Ectodermal cell (in vitro differentiated cells): ENCODE data around the gene TBC1D2B.

ENCODE experiments used
- H3K27ac ChIP-seq: 2 replicates; pipeline ENCODE4 v1.7.0; 2013; ENCODE audit warnings: mild to moderate bottlenecking, low read depth, low read length; ENCODE audit not compliant: insufficient read depth, poor library complexity, severe bottlenecking
- H3K27me3 ChIP-seq: 2 replicates; pipeline ENCODE4 v1.7.0; 2013; ENCODE audit warnings: mild to moderate bottlenecking, low read length; ENCODE audit not compliant: insufficient read depth, control insufficient read depth, poor library complexity, severe bottlenecking
- H3K36me3 ChIP-seq: one replicate; pipeline ENCODE4 v1.7.0; 2013; ENCODE audit warnings: low read length; ENCODE audit not compliant: control insufficient read depth, insufficient read depth
- H3K4me1 ChIP-seq: one replicate; pipeline ENCODE4 v1.7.0; 2013; ENCODE audit warnings: low read length; ENCODE audit not compliant: control insufficient read depth, insufficient read depth
- H3K4me3 ChIP-seq: 2 replicates; pipeline ENCODE4 v1.7.0; 2013; ENCODE audit warnings: low read depth, low read length, control low read depth; ENCODE audit not compliant: insufficient read depth
- H3K9me3 ChIP-seq: 2 replicates; pipeline ENCODE4 v1.7.0; 2013; ENCODE audit warnings: mild to moderate bottlenecking, low read length, moderate library complexity; ENCODE audit not compliant: control insufficient read depth
- WGBS, 2 experiments: methylation state at CpG; one replicate each; pipeline ENCODE4 v1.1.7; 2013; ENCODE audit warnings: missing lambda C conversion rate in 2 of 2; 5-methylcytosine and 5-hydroxymethylcytosine counted together

The TBC1D2B gene

DNA sequence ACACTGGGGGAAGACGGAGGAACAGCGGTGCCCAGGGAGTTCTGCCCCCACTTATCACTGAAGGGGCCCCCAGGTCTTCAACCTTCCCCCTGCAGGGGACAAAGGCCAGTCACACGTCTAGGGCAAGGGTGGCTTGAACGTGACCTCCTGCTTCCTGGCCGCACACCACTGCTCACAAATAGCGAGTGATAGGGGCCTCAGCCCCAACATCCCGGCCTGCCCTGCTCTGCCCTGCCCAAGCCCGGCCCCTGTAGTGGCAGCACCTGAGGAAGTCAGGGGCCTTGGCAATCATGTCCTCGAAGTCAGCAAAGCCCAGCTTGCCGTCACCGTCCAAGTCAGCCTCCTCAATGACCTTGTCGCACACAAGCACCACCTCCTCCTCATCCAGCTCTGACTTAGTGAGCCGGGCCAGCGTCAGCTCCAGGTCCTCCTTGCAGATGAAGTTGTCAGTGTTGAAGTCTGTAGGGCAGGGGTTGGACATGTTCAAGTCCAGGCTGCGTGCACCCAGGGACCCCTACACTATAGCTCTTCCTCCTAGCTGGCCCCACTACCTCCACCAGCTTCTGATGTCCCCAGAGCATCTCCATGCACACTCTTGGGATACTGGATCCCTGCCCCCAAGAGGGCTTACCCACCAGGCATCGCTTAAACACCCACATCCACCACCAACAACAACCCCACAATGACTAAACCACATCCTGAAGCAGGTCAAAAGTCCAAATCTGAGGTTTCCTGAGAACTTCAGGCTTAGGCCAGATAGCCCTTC, 28.1 kb upstream of the TBC1D2B start:
- Histone ChIP-seq H3K4me1 (peaks cover 2% of the 10 kb centered on the region), H3K27ac (no peak overlapping the region), H3K27me3 (no peaks in the 10 kb centered on the region), H3K36me3 (peaks cover 3% of the 10 kb centered on the region), H3K9me3 (no peaks in the 10 kb centered on the region), H3K4me3 (no peak overlapping the region)
- 92 to 94% methylated on average over 16 of the region's 16 CpGs for WGBS, 2 experiments

GRCh38 chr15:78104566-78105475, 27.3 kb upstream of the TBC1D2B start:
- H3K27ac ChIP-seq, result no peak overlapping the region
- peaks cover 3% of the 10 kb centered on the region for H3K36me3 ChIP-seq
- H3K4me1 ChIP-seq, result peaks cover 2% of the 10 kb centered on the region
- no peaks in the 10 kb centered on the region for H3K27me3 ChIP-seq
- no peak overlapping the region for H3K4me3 ChIP-seq
- no peaks in the 10 kb centered on the region for H3K9me3 ChIP-seq
- WGBS, 2 experiments, result 95 to 96% methylated on average over 12 of the region's 12 CpGs

DNA sequence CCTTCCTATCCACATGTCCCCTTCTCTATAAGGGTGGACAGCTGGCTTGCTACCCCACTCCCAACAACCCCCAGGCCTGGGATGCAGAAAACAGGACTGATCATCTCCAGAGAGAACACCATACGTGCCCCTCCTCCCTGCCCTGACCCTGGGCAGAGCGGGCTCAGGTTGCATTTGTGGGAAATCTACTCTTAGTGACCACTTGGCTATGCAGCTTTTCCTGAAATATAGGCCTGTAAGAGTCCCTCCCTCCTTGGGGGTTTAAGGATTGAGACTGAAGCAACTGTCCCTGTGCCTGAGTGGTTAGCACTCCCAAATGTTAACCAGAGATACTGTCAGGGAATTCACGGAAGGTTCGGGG, 26.6 kb upstream of the TBC1D2B start:
- H3K27ac ChIP-seq, result no peak overlapping the region

DNA sequence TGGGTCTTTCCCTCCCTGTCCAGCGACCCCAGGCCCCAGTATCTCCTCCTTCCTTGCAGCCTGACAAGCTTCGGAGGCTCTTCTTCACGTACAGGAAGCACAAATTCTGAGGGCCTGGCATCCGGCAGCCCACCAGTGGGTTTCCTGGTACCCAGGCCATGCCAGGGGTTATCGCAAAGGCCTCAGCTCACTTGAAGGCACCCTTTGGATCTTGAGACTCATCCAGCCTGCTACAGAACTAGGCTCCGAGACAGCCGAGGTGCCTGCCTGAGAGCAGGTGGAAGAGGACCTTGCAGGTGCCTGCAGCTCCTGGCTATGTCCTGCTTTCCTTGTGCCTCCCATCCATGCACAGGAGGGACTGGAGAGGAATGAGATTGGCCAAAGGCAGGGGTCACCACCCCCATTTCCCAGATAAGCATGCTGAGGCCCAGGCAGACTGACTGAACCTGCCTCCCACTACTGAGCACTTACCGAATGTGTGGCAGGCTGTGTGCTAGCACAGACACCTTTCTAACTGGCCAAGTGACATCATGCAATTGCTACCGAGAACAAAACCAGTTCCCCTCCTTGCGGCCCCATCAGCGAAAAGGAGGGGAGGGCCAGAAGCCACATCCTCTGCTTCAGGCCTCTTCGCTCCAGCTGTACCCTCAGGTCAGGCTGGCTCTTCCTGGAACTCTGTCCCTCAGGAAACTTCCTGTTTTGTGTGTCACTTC, 26.1 kb upstream of the TBC1D2B start:
- no peak overlapping the region for H3K27ac ChIP-seq
- H3K9me3 ChIP-seq, result no peaks in the 10 kb centered on the region
- no peak overlapping the region for H3K4me3 ChIP-seq
- H3K36me3 ChIP-seq, result peaks cover 3% of the 10 kb centered on the region
- peaks cover 2% of the 10 kb centered on the region for H3K4me1 ChIP-seq
- no peaks in the 10 kb centered on the region for H3K27me3 ChIP-seq
- 92 to 93% methylated on average over 12 of the region's 12 CpGs for WGBS, 2 experiments

More for the DNA sequence above, 26.6 kb upstream of the TBC1D2B start:
- Histone ChIP-seq H3K4me3 (no peak overlapping the region), H3K36me3 (peaks cover 3% of the 10 kb centered on the region), H3K27me3 (no peaks in the 10 kb centered on the region), H3K9me3 (no peaks in the 10 kb centered on the region), H3K4me1 (peaks cover 2% of the 10 kb centered on the region)
- WGBS, 2 experiments, result 93 to 94% methylated on average over 4 of the region's 4 CpGs

DNA sequence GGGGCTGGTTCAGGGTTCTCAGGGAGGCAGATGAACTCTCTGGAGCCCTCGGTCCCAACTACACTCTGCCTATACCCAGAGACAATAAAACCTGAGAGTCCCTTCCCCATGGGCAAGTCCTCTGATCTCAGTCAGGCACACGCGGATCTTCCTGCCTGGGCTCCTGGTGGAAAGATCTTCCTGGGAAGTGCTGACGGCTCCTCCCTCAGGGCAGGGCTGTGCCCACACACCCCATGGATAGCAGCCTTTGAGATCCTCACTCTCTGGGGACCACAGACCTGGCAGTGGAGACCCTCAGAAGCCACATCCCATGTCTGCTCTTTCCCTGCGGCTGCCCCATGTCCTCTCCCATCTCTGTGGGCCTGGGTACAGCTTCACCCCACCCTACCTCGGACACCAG, 25.2 kb upstream of the TBC1D2B start:
- 82 to 84% methylated on average over 6 of the region's 6 CpGs for WGBS, 2 experiments
- Histone ChIP-seq H3K36me3 (peaks cover 3% of the 10 kb centered on the region), H3K27ac (no peak overlapping the region), H3K4me3 (no peak overlapping the region), H3K4me1 (peaks cover 2% of the 10 kb centered on the region), H3K9me3 (no peaks in the 10 kb centered on the region), H3K27me3 (no peaks in the 10 kb centered on the region)

DNA sequence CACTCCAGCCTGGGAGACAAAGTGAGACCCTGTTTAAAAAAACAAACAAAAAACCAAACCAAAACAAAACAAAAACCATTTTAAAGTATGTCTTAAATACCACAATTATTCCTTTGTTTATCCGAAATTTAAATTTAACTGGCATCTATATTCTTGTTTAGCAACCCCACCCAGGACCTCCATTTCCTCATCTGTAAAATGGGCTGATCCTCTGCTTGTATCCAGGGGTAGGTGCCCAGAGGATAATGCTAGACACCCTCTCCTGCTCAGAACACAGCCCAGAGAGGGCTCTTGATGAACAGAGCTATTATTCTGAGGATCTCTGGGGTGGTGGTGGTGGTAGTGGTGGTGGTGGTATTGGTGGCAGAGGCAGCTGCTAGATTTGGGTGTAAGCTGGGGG, 24.7 kb upstream of the TBC1D2B start:
- no peaks in the 10 kb centered on the region for H3K27me3 ChIP-seq
- no peaks in the 10 kb centered on the region for H3K36me3 ChIP-seq
- H3K4me1 ChIP-seq, result peaks cover 2% of the 10 kb centered on the region
- WGBS, 2 experiments, result 90 to 91% methylated on average over 1 of the region's 1 CpG
- H3K9me3 ChIP-seq, result no peaks in the 10 kb centered on the region
- no peak overlapping the region for H3K4me3 ChIP-seq
- H3K27ac ChIP-seq, result no peak overlapping the region

DNA sequence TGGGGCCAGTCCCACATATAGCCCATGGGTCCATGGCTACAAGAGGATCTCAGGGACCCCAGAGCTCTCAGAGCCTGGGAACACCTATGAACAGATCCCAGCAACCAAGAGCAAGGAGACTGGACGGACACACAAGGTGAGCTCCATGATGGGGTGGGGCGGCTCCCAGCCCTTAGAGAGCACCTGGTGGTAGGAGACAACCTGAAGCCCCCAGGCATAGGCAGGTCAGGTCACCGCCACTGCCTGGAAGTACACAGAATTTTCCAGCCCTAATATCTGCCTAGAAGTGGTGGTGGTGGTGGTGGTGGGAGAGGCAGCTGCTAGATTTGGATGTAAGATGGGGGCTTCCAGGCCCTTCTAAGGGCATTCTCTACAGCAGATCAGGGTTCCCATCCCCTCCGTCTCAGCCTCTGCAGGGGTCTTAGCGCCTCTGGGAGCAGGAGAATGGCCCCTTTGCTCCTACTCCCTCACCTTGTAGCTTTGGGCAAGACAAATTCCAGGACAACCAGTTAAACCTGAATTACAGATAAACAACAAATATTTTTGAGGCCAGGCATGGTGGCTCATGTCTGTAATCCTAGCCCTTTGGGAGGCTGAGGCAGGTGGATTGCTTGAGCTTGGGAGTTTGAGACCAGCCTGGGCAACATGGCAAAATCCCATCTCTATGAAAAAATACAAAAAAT, 24.1 kb upstream of the TBC1D2B start:
- Histone ChIP-seq H3K27ac (no peak overlapping the region), H3K27me3 (no peaks in the 10 kb centered on the region), H3K4me3 (no peak overlapping the region), H3K36me3 (no peaks in the 10 kb centered on the region), H3K9me3 (no peaks in the 10 kb centered on the region), H3K4me1 (peaks cover 2% of the 10 kb centered on the region)
- 91 to 93% methylated on average over 5 of the region's 5 CpGs for WGBS, 2 experiments

DNA sequence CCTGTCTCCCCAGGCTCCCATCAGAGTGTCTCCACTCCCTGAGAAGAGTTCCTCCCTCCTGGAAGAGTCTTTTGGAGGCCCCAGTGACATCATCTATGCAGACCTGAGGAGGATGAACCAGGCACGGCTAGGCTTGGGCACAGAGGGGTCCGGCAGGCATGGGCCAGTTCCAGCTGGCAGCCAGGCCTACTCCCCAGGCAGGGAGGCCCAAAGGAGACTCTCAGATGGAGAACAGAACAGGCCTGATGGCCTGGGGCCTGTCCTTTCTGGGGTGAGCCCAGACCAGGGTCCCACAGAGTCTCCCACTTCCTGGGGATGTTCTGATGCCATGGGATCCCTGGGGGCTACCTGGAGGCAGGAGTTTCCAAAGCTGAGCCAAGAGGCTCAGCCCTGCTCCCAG, 23.4 kb upstream of the TBC1D2B start:
- no peaks in the 10 kb centered on the region for H3K27me3 ChIP-seq
- H3K4me3 ChIP-seq, result no peak overlapping the region
- no peaks in the 10 kb centered on the region for H3K9me3 ChIP-seq
- no peak overlapping the region for H3K27ac ChIP-seq
- peaks cover 2% of the 10 kb centered on the region for H3K4me1 ChIP-seq
- no peaks in the 10 kb centered on the region for H3K36me3 ChIP-seq
- 89 to 97% methylated on average over 2 of the region's 2 CpGs for WGBS, 2 experiments

- no peaks in the 10 kb centered on the region for H3K9me3 ChIP-seq
- no peaks in the 10 kb centered on the region for H3K36me3 ChIP-seq
- H3K4me3 ChIP-seq, result no peak overlapping the region
- no peak overlapping the region for H3K27ac ChIP-seq
- H3K4me1 ChIP-seq, result no peaks in the 10 kb centered on the region
- H3K27me3 ChIP-seq, result no peaks in the 10 kb centered on the region
- 87 to 91% methylated on average over 11 of the region's 11 CpGs for WGBS, 2 experiments
Measured at GRCh38 chr15:78098131-78098755, 20.7 kb upstream of the TBC1D2B start.
